Adrenal gland (tissue), 12 donors: ENCODE measurements around the gene DLGAP1. TPM values are rescaled to one million over a fixed set of nuclear protein-coding genes. Genes with fewer than 3 reads are reported as not detected.

Source experiments
- DNase-seq, 7 donors: peaks; one replicate each; pipeline ENCODE4 v3.0.0-alpha.2; 2019 to 2020
- H3K27ac ChIP-seq, 5 donors: fragments of 200-600 bp; sonication (generic) in 4 of 5; 1 replicate in 3 of 5; 2 replicates in 2 of 5; pipeline versions ENCODE4 v1.5.1 to v1.8.0; 2016 to 2020; ENCODE audit warnings: mild to moderate bottlenecking in 1 of 5
- H3K27me3 ChIP-seq: fragments of 200-600 bp; 2 replicates; pipeline ENCODE4 v1.8.0; 2021
- H3K36me3 ChIP-seq, 2 donors: fragments of 200-600 bp; replicated peaks in 1 of 2; 1 replicate in 1 of 2; 2 replicates in 1 of 2; pipeline versions ENCODE4 v1.5.1 to v1.8.0; 2018 to 2022
- H3K4me1 ChIP-seq, 2 donors: fragments of 200-600 bp; replicated peaks in 1 of 2; 1 replicate in 1 of 2; 2 replicates in 1 of 2; pipeline versions ENCODE4 v1.5.1 to v1.8.0; 2018 to 2021
- H3K4me3 ChIP-seq, 4 donors: fragments of 200-600 bp; sonication (generic) in 3 of 4; one replicate each; pipeline ENCODE4 v1.5.1; 2016 to 2018
- H3K9me3 ChIP-seq, 3 donors: fragments of 200-600 bp; sonication (generic) in 1 of 3; replicated peaks in 1 of 3; 1 replicate in 2 of 3; 2 replicates in 1 of 3; pipeline versions ENCODE4 v1.5.1 to v1.8.0; 2016 to 2021
- CTCF ChIP-seq, 6 experiments: fragments of 450-650 bp in 4 of 6; fragments of 200-600 bp in 2 of 6; sonication (generic) in 1 of 6; IDR thresholded peaks; 1 replicate in 5 of 6; 2 replicates in 1 of 6; pipeline versions ENCODE4 v1.5.1 to v1.8.0; 2016 to 2021; ENCODE audit warnings: antibody characterized with exemption in 6 of 6, mild to moderate bottlenecking in 2 of 6, moderate library complexity in 1 of 6
- POLR2A ChIP-seq, 2 donors: fragments of 450-650 bp; IDR thresholded peaks; one replicate each; pipeline ENCODE4 v1.6.1; 2017; ENCODE audit warnings: antibody characterized with exemption in 2 of 2, mild to moderate bottlenecking in 2 of 2, moderate library complexity in 1 of 2
- WGBS, 4 donors: extraction: QIAGEN DNeasy Blood & Tissue Kit in 2 of 4; methylation state at CpG; one replicate each; pipeline versions ENCODE4 v1.1.5 to v1.1.7; 2013 to 2017; 5-methylcytosine and 5-hydroxymethylcytosine counted together
- intact Hi-C, 2 donors: fragments of 100-400 bp; cut with DNase I; formaldehyde crosslinking; loops; one replicate each; pipeline versions ENCODE4 v1.14.1 to v1.15.0; 2022 to 2023
- polyA plus RNA-seq, 3 donors: library from polyadenylated mRNA; stranded (reverse); fragments of 200-250 nt in 2 of 3; fragments of 350-450 nt in 1 of 3; fragmentation: Illumina TruSeq in 1 of 3; extraction: RNeasy Lipid Tissue Mini Kit (QIAGEN cat#74804) in 1 of 3; gene quantifications; one replicate each; pipeline ENCODE4 v1.2.3, GENCODE V29; 2013 to 2014
- total RNA-seq, 9 donors: library from RNA; depleted of rRNA in 4 of 9; stranded (reverse); fragments of >200 nt in 4 of 9; fragments of 120-200 nt in 1 of 9; fragmentation: NEBNext Ultra II Directional in 1 of 9; extraction: Animal tissue kit (Norgen Biotek cat#: 25700) in 1 of 9; gene quantifications; one replicate each; pipeline versions ENCODE4 v1.1.0 to v1.2.4, GENCODE V29; 2013 to 2023
- donor health status: healthy with polysubstance abuse.
- donor health status: Bipolar disorder and iron deficiency.
- donor health status: DM: yes; HTN: yes; CAD: no.
- donor health status: DM: no; HTN: no; CAD: no.
- donor health status: DM: no; HTN: no; CAD: no.
- donor health status: DM: yes; HTN: yes; CAD: no.

Gene DLGAP1
- total and polyA plus RNA-seq, 12 donors, result 1.7 to 30.9 (median 12.9) TPM

- WGBS, 4 donors, result 27 to 37% (median 31%) methylated on average over 1 to 2 of the region's 2 CpGs
- TF ChIP-seq CTCF (IDR thresholded peaks at IDR 0.05) (no peak), POLR2A (IDR thresholded peaks at IDR 0.05) (no peak)
These were observed 222.5 kb downstream of the DLGAP1 start for GRCh38 chr18:4232656-4233055.

GRCh38 chr18:4231260-4231659 is 223.8 kb downstream of the DLGAP1 start:
- H3K36me3 ChIP-seq, result no peaks in the 10 kb centered on the region
- intact Hi-C loops, result no loop called here
- no peak for DNase-seq
- TF ChIP-seq CTCF (IDR thresholded peaks at IDR 0.05) (no peak), POLR2A (IDR thresholded peaks at IDR 0.05) (no peak)
- no peaks in the 10 kb centered on the region for H3K4me1 ChIP-seq
- H3K27ac ChIP-seq, result no peak overlapping the region
- H3K4me3 ChIP-seq, result no peak overlapping the region
- no peaks in the 10 kb centered on the region for H3K27me3 ChIP-seq
- no peaks in the 10 kb centered on the region for H3K9me3 ChIP-seq

More at GRCh38 chr18:4232656-4233055, 222.5 kb downstream of the DLGAP1 start:
- Histone ChIP-seq H3K4me3 (no peak overlapping the region), H3K4me1 (no peaks in the 10 kb centered on the region), H3K36me3 (no peaks in the 10 kb centered on the region), H3K9me3 (no peaks in the 10 kb centered on the region), H3K27ac (no peak overlapping the region), H3K27me3 (no peaks in the 10 kb centered on the region)
- no peak for DNase-seq
- intact Hi-C loops, result no loop called here

GRCh38 chr18:4230450-4231168 is 224.5 kb downstream of the DLGAP1 start:
- no peak for TF ChIP-seq CTCF (IDR thresholded peaks at IDR 0.05)
- no peak for TF ChIP-seq POLR2A (IDR thresholded peaks at IDR 0.05)
- no peak for DNase-seq
- Histone ChIP-seq H3K27ac (no peak overlapping the region), H3K4me3 (no peak overlapping the region), H3K36me3 (no peaks in the 10 kb centered on the region), H3K9me3 (no peaks in the 10 kb centered on the region), H3K27me3 (no peaks in the 10 kb centered on the region), H3K4me1 (no peaks in the 10 kb centered on the region)
- 63 to 76% (median 67%) methylated on average over 3 of the region's 3 CpGs for WGBS, 4 donors
- intact Hi-C loops, result no loop called here

GRCh38 chr18:4224031-4224704 is 230.9 kb downstream of the DLGAP1 start:
- Histone ChIP-seq H3K4me1 (no peaks in the 10 kb centered on the region), H3K9me3 (no peaks in the 10 kb centered on the region), H3K27ac (no peak overlapping the region), H3K4me3 (no peak overlapping the region), H3K27me3 (no peaks in the 10 kb centered on the region), H3K36me3 (no peaks in the 10 kb centered on the region)
- no peak for DNase-seq
- TF ChIP-seq POLR2A (IDR thresholded peaks at IDR 0.05) (no peak), CTCF (IDR thresholded peaks at IDR 0.05) (no peak)
- intact Hi-C loops, result no loop called here
- 64 to 79% (median 73%) methylated on average over 3 to 4 of the region's 4 CpGs for WGBS, 4 donors
